DMS53 (cell line): ENCODE data around the gene CCL26.

Experiments
- DNase-seq: peaks from one replicate; lab custom pipeline; 2025; lab: John Stamatoyannopoulos, UW

The CCL26 gene

GRCh38 chr7:75772081-75773077 lies at the start of gene CCL26:
Gene CCL26 (minus strand): TSS chr7:75772211. CDS start chr7:75772176, 35 bp downstream.
- no peak for DNase-seq

DNA sequence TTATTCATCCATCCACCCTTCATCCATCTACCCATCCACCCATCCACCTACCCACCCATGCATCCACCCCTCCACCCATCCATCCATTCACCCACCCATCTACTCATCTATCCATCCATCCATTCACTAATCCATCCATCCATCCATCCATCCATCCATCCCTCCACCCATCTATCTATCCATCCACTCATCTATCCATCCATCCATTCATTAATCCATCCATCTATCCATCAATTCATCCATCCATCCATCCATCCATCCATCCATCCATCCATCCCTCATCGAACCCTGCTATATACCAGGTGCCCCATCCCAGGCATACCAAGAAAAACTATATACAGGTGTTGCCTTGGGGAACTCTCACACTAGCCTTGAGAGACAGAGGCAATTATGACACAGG lies 48.7 kb upstream of the CCL26 start:
- no peak for DNase-seq

DNA sequence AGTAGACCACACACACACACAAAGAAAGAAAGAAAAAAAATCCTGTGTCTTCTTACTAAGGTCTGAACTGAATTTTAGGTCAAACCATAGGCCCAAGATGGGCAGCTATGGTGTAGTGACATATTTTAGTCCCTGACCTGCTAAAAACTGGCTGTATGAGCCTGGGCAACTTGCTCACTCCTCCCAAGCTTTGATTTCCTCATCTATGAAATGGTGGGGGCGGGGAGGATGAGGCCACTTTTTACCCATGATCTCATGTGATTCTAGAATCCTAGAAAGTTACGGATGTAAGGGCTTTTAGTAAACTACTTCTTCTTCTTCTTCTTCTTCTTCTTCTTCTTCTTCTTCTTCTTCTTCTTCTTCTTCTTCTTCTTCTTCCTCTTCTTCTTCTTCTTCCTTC lies 47.7 kb upstream of the CCL26 start:
- DNase-seq = peak; percentile 33

DNA sequence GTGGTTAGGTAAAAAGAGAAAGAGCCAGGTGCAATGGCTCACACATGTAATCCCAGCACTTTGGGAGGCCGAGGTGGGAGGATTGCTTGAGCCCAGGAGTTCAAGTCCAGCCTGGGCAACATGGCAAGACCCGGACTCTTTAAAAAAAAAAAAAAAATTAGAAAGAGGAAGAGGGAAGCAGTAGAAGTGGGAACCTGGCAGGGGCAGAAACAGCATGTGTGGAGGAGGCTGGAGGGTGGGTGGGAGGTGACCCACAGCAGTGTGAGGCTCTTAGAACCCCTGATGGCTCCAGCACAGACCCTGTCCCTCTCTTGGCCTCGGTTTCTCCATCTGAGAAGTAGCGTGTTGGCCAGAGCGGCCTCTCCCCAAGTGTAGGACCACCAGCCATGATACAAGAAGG lies 46.5 kb upstream of the CCL26 start:
- DNase-seq = no peak

DNA sequence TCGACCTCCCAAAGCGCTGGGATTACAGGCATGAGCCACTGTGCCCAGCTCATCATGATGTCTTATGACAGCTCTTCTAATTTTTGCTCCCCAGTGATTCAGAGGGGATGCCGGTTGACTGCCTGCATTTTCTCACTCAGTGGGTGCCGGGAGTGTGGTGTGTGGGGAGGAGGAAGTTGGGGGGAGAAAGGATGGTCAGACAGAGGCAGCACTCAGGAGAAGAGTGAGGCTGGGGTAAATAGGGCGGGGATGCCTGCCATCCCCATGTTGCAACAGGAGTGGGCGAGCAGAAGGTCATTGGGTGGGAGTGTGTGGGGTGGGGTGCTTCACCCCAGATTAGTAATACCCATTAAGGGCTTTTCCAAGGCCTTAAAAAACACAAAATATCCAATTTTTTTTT lies 45.1 kb upstream of the CCL26 start:
- DNase-seq = no peak

- no peak for DNase-seq
Observed at GRCh38 chr7:75815418-75816064, 43.5 kb upstream of the CCL26 start.

DNA sequence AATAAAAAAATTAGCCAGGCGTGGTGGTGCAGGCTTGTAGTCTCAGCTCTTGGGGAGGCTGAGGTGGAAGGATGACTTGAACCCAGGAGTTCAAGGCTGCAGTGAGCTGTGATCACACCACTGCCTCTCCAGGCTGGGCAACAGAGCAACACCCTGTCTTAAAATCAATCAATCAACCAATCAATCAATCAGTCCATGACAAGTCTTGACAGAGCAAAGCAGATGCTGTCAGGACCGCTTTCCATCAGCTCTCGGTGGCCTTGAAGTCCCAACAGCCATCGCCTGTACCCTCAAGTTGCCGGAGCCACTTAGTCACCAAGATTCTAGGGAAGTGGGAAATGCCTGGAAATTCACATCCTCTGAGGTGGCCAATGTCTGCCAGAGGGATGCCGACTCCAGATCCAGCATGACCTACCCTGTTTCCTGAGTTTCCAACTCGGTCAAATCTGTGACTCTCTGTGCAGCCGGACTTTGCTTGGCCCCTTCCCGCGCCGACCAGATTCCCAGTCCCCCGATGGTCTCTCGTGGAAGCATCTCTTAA lies 42.5 kb upstream of the CCL26 start:
- no peak for DNase-seq

GRCh38 chr7:75813781-75814236 lies 41.8 kb upstream of the CCL26 start, which contains the start of gene CCL24:
Gene CCL24 (minus strand): TSS chr7:75813806. CDS start chr7:75813715, 91 bp downstream.
- no peak for DNase-seq

- DNase-seq = no peak
Observed at GRCh38 chr7:75813084-75813483, 41.1 kb upstream of the CCL26 start.

DNA sequence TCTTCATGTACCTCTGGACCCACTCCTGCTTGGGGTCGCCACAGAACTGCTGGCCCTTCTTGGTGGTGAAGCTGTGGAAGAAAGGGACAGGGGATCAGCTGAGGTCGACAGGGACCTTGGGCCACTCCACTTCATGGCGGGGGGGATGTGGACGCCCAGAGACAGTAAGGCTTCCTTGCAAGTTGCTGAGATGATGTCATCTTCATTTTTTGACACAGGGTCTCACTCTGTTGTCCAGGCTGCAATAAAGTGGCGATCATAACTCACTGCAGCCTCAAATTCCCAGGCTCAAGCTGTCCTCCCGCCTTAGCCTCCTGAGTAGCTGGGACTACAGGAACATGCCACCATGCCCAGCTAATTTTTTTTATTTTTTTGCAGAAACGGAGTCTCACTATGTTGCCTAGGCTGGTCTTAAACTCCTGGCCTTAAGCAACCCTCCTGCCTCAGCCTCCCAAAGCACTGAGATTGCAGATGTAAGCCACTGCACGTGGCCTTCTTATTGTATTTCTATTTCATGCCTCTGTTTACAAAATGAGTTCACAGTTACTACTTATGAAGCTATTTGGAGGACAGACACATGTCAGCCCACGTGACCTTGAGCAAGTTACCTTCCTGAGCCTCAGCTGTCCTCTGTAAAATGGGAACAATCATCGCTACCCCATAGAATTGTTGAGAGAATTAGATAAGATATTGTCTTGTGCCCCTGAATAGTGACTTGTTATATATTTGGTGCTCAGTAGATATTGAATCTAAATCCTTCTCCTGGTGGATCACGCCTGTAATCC lies 40.1 kb upstream of the CCL26 start:
- no peak for DNase-seq

DNA sequence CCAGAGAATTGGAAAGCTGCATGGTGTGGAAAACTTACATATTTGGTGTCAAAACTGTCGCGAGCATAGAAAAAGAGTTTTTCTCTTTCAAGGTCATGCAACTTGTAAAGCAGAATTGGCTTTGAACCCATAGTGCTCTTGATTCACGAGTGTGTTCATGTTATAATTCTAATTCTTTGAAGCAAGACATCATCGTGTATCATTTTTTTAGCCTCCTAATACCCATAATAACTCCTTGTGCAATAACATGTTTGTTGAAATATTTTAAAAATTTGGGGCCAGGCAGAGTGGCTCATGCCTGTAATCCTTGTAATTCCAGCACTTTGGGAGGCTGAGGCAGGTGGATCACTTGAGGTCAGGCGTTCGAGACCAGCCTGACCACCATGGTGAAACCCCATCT lies 37.4 kb upstream of the CCL26 start:
- no peak for DNase-seq

GRCh38 chr7:75808106-75808505 lies 36.1 kb upstream of the CCL26 start:
- DNase-seq = no peak

GRCh38 chr7:75807452-75807851 lies 35.4 kb upstream of the CCL26 start:
- DNase-seq = no peak

- no peak for DNase-seq
Observed at GRCh38 chr7:75806560-75807307, 34.7 kb upstream of the CCL26 start.

DNA sequence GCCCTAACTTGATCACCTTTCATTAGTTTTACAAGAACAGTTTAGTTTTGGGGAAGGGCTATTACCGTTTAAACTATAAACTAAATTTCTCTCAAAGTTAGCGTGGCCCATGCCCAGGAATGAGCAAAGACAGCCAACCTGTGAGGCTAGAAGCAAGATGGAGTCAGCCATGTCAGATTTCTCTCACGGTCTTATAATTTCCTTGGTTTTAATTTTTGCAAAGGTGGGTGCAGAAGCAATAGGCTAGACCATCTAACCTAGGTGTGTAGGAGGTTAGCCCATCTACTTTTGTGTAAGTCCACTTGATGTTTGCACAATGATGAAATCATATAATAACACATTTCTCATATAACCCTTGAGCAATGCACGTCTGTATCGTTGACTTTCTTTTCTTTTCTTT lies 32.7 kb upstream of the CCL26 start:
- DNase-seq = no peak

- no peak for DNase-seq
Observed at GRCh38 chr7:75804004-75804403, 32.0 kb upstream of the CCL26 start.

- DNase-seq = no peak
Observed at GRCh38 chr7:75802552-75802821, 30.5 kb upstream of the CCL26 start.

DNA sequence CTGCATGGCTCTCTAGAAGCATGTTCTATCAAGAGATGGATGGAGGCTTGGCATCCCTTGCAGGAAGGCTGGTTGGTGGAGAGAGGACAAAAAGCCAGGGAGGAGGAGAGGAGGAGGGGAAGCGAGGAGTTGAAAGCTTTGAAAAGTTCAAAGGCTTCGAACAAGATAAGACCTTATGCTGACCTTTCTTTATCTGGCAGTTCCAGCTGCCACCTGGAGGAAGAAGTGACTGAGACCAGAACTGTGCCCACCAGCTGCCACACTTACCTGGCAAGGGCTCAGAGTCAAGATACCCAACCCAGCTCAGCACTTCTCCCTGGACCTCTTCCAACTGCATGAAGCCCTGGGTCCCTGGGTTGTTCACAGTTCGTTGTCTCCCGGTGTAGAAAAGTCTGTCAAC lies 26.8 kb upstream of the CCL26 start:
- peak; percentile 28 for DNase-seq

- no peak for DNase-seq
Observed at GRCh38 chr7:75796420-75796819, 24.4 kb upstream of the CCL26 start.

DNA sequence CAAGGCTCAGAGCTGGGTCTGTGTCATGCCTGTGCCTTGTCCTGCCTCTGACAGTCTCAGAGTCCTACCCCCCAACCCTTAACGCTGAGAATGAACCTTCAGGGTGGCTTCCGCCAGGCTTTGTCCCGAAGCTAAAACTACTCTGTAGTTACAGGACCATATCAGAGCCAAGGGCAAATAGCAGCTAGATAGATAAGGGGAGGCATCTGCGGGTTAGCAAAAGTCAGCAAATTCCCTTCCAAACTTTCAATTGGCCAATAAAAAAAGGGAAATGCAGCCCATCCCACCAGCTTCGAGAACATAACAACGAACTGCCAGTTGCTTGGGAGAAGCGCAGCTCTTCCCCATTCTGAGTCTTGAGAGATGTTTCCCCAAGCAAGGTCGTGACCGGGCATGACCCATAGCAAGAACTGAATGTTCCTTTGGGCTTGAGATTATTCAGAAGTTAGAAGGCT lies 23.8 kb upstream of the CCL26 start:
- DNase-seq = no peak

GRCh38 chr7:75793676-75794075 lies 21.7 kb upstream of the CCL26 start:
- no peak for DNase-seq
